Suprapubic skin (tissue), 4 donors: ENCODE measurements around the gene TSACC. TPM values are rescaled to one million over a fixed set of nuclear protein-coding genes. Genes with fewer than 3 reads are reported as not detected.
"Not testable (repeated sequence)": the region's sequence is repeated elsewhere in the genome, so short reads cannot be mapped to it uniquely, and the experiment has no call there.

Experiments used
- DNase-seq, 2 donors: peaks; one replicate each; pipeline ENCODE4 v3.0.0-alpha.2; 2019; ENCODE audit warnings: low spot score in 2 of 2
- H3K27ac ChIP-seq: fragments of 200-600 bp; sonication (generic); one replicate; pipeline ENCODE4 v1.5.1; 2019
- H3K27me3 ChIP-seq: fragments of 200-600 bp; sonication (generic); one replicate; pipeline ENCODE4 v1.5.1; 2019
- H3K36me3 ChIP-seq: fragments of 200-600 bp; sonication (generic); one replicate; pipeline ENCODE4 v1.5.1; 2019
- H3K4me1 ChIP-seq: fragments of 200-600 bp; sonication (generic); one replicate; pipeline ENCODE4 v1.5.1; 2019
- H3K4me3 ChIP-seq: fragments of 200-600 bp; sonication (generic); one replicate; pipeline ENCODE4 v1.5.1; 2019; ENCODE audit warnings: mild to moderate bottlenecking
- H3K9me3 ChIP-seq: fragments of 200-600 bp; sonication (generic); one replicate; pipeline ENCODE4 v1.5.1; 2019
- CTCF ChIP-seq, 2 donors: fragments of 200-600 bp in 1 of 2; fragments of 450-650 bp in 1 of 2; sonication (generic) in 1 of 2; IDR thresholded peaks; one replicate each; pipeline ENCODE4 v1.5.1; 2016 to 2019; ENCODE audit warnings: antibody characterized with exemption in 2 of 2, mild to moderate bottlenecking in 1 of 2, moderate library complexity in 1 of 2
- EP300 ChIP-seq: sonication (generic); formaldehyde crosslinking; IDR thresholded peaks from one replicate; pipeline ENCODE4 v1.6.1; 2017; ENCODE audit warnings: antibody characterized with exemption
- POLR2A ChIP-seq, 2 donors: fragments of 450-650 bp; IDR thresholded peaks; one replicate each; pipeline ENCODE4 v1.6.1; 2017; ENCODE audit warnings: antibody characterized with exemption in 2 of 2, mild to moderate bottlenecking in 2 of 2, moderate library complexity in 2 of 2
- POLR2AphosphoS5 ChIP-seq, 3 donors: sonication (generic); formaldehyde crosslinking; IDR thresholded peaks; one replicate each; pipeline ENCODE4 v1.6.1; 2017; ENCODE audit warnings: antibody characterized with exemption in 3 of 3
- WGBS: methylation state at CpG from one replicate; pipeline ENCODE4 v1.1.5; 2018; 5-methylcytosine and 5-hydroxymethylcytosine counted together
- total RNA-seq, 4 donors: library from RNA; depleted of rRNA; stranded (reverse); fragments of >200 nt; gene quantifications; one replicate each; pipeline ENCODE4 v1.1.0, GENCODE V29; 2016

Gene TSACC
- total RNA-seq, 4 donors from 2014 or later = not detected

- Histone ChIP-seq H3K27me3 (peaks cover 32% of the 10 kb centered on the region), H3K36me3 (no peaks in the 10 kb centered on the region), H3K9me3 (no peaks in the 10 kb centered on the region), H3K4me1 (peaks cover 14% of the 10 kb centered on the region), H3K27ac (no peak overlapping the region), H3K4me3 (no peak overlapping the region)
- whole genome bisulfite sequencing = 79% methylated on average over 6 of the region's 7 CpGs
- DNase-seq = no peak
- TF ChIP-seq CTCF (IDR thresholded peaks at IDR 0.05) (no peak), POLR2A (IDR thresholded peaks at IDR 0.05) (no peak), EP300 (no peak), POLR2AphosphoS5 (IDR thresholded peaks at IDR 0.05) (no peak)
Observed at GRCh38 chr1:156368157-156368658, 29.9 kb downstream of the TSACC start.

GRCh38 chr1:156368889-156369684 is 30.8 kb downstream of the TSACC start, which contains the start of gene RHBG:
TSS of gene RHBG (plus strand) at chr1:156369211. CDS start at chr1:156369250, 39 bp downstream.
- Histone ChIP-seq H3K4me3 (peak within 1 kb of the TSS; percentile 51), H3K27ac (no peak within 1 kb of the TSS), H3K27me3 (peaks cover 34% of the 10 kb centered on the region), H3K36me3 (no peaks in the 10 kb centered on the region), H3K4me1 (peaks cover 14% of the 10 kb centered on the region), H3K9me3 (no peaks in the 10 kb centered on the region)
- no peak for DNase-seq
- WGBS = 7% methylated on average over 37 of the region's 48 CpGs
- TF ChIP-seq EP300 (no peak), CTCF (IDR thresholded peaks at IDR 0.05) (no peak), POLR2A (IDR thresholded peaks at IDR 0.05) (no peak), POLR2AphosphoS5 (IDR thresholded peaks at IDR 0.05) (no peak)

- H3K9me3 ChIP-seq, DNase-seq, H3K36me3 ChIP-seq, H3K27ac ChIP-seq: not testable (repeated sequence)
- Histone ChIP-seq H3K4me1 (peaks cover 14% of the 10 kb centered on the region), H3K27me3 (peaks cover 31% of the 10 kb centered on the region), H3K4me3 (peak overlapping the region; percentile 51)
- 95% methylated on average over 10 of the region's 10 CpGs for WGBS
Observed at GRCh38 chr1:156369685-156370286, 31.5 kb downstream of the TSACC start.

- no peak overlapping the region for H3K4me3 ChIP-seq
- 56% methylated on average over 7 of the region's 7 CpGs for WGBS
- H3K36me3 ChIP-seq = no peaks in the 10 kb centered on the region
- DNase-seq = no peak
- TF ChIP-seq POLR2AphosphoS5 (IDR thresholded peaks at IDR 0.05) (no peak), EP300 (no peak), POLR2A (IDR thresholded peaks at IDR 0.05) (no peak), CTCF (IDR thresholded peaks at IDR 0.05) (no peak)
- no peaks in the 10 kb centered on the region for H3K9me3 ChIP-seq
- H3K27me3 ChIP-seq = peaks cover 32% of the 10 kb centered on the region
- H3K27ac ChIP-seq = no peak overlapping the region
- peaks cover 14% of the 10 kb centered on the region for H3K4me1 ChIP-seq
Observed at GRCh38 chr1:156371553-156372264, 33.4 kb downstream of the TSACC start.

GRCh38 chr1:156372265-156372586 is 33.9 kb downstream of the TSACC start:
- DNase-seq = no peak
- no peak overlapping the region for H3K27ac ChIP-seq
- peaks cover 14% of the 10 kb centered on the region for H3K4me1 ChIP-seq
- TF ChIP-seq POLR2AphosphoS5 (IDR thresholded peaks at IDR 0.05) (no peak), EP300 (no peak), POLR2A (IDR thresholded peaks at IDR 0.05) (no peak), CTCF (IDR thresholded peaks at IDR 0.05) (no peak)
- no peaks in the 10 kb centered on the region for H3K36me3 ChIP-seq
- H3K9me3 ChIP-seq = no peaks in the 10 kb centered on the region
- peaks cover 32% of the 10 kb centered on the region for H3K27me3 ChIP-seq
- no peak overlapping the region for H3K4me3 ChIP-seq
